Activated CD8-positive, alpha-beta memory T cell treated with anti-CD3 and anti-CD28 coated beads for 24 hours (primary cell): ENCODE measurements around the gene NEK4.

ENCODE experiments used
- DNase-seq: peaks from one replicate; pipeline ENCODE4 v3.0.0-alpha.2; 2020

Gene NEK4

GRCh38 chr3:52770496-52771333 is at the start of gene NEK4:
NEK4 (minus strand) TSS chr3:52770940; CDS start chr3:52770746, 194 bp downstream.
- DNase-seq: peak; percentile 93

- no peak for DNase-seq
Observed at GRCh38 chr3:52819936-52820335, 49.2 kb upstream of the NEK4 start.

GRCh38 chr3:52817860-52818259 is 47.1 kb upstream of the NEK4 start:
- no peak for DNase-seq

GRCh38 chr3:52817221-52817620 is 46.5 kb upstream of the NEK4 start:
- DNase-seq: no peak

GRCh38 chr3:52816654-52817053 is 45.9 kb upstream of the NEK4 start:
- DNase-seq: no peak

DNA sequence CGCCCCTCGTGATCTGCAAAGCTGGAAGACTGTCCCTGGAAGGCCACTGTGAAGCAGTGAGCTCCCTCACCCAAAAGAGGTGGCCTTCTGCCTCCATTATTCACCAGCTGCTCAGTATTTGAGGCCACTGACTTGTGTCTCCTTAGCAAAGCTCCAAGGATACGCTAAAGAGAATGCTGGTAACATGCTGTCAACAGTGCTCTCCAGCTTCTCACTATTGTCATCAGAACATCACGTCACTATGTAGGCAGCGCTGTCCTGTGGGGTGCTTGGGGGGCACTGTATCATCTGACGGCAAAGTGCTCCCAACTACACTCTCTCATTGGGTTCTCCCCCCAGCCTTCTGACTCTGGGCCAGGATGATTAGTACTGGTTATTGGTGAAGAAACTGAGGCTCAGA is 45.5 kb upstream of the NEK4 start:
- no peak for DNase-seq

GRCh38 chr3:52813810-52814209 is 43.1 kb upstream of the NEK4 start:
- no peak for DNase-seq

DNA sequence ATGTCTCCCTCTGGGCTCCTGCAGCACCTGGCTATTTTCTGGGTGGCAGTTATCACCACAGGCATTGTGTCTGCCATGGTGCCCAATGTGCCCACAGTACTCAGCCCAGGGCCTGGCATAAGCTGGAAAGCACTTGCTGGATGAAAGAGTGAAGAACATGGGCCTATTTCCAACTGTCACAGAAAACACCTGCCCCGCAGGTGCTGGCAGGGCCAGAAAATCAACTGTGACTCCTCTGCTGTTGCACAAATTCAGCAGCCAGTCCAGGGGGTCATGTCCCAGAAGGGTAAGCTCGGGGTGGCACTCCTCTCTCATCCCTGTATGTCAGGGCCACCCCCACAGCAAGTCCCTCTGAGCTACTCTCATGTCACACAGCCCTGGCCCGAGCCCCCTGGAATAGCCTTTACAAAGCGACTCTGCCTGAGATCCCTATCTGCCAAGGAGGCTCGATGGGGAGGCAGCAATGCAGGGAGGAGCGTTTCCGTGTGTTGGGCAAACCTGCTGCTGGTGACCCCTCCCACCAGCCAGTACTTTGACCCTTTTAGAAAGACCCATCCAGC is 40.8 kb upstream of the NEK4 start:
- DNase-seq: no peak

DNA sequence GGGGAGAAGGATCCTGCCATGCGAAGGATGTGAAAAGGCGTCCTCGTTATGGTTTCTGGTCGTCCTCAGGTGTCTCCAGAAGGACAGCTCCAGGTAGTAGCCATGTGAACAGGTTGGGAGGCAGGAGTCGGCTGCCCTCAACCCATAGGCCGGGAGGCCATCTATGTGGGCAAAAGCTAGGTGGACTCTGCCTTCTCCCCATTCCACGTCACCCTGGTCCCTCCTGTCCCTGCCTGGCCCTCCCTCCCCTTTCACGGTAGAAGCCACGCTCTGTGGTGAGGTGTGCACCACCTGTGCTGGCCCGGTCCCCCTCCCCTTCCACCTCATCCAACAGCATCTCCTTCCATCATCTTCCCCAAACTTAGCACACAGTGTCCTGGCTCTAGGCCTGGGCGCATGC is 40.2 kb upstream of the NEK4 start:
- DNase-seq: no peak

- DNase-seq: no peak
Observed at GRCh38 chr3:52809662-52810377, 39.1 kb upstream of the NEK4 start.

- DNase-seq: no peak
Observed at GRCh38 chr3:52809149-52809548, 38.4 kb upstream of the NEK4 start.

DNA sequence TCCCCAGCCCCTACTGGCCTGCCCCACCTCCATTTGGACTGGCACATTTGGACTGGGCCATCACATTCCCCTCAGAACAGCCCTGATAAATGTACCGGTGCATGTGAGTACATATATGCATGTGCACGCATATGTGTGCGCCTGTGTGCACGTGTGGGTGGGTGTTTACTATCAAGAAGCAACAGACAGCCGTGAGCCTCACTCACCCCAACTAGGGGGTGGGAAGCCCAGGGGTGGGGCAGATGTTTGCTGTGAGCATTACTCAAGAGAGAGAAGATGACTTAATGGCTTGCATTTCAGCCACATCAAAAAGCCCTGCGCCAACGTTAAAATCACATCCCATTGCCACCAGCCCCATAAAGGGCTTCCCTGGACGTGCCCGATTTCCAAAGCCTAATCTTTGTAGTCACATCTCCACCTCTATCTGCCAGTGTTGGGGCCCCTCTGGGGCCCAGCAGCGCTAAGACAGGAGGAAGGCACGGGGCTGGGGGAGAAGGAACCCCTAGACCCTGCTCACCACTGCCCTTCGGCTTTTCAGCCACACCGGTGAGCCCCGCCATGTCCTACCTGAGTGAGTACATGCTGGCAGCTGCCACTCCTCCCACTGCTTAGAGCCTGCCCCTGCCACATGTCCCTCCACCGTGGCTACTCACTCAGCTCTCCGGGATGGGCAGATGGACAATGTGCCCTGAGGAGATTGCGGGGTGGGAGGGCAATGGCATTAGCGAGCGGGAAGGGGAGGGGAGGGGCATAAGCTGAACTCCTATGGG is 34.7 kb upstream of the NEK4 start:
- no peak for DNase-seq

GRCh38 chr3:52801839-52802238 is 31.1 kb upstream of the NEK4 start:
- DNase-seq: no peak

- no peak for DNase-seq
Observed at GRCh38 chr3:52800079-52800478, 29.3 kb upstream of the NEK4 start.

DNA sequence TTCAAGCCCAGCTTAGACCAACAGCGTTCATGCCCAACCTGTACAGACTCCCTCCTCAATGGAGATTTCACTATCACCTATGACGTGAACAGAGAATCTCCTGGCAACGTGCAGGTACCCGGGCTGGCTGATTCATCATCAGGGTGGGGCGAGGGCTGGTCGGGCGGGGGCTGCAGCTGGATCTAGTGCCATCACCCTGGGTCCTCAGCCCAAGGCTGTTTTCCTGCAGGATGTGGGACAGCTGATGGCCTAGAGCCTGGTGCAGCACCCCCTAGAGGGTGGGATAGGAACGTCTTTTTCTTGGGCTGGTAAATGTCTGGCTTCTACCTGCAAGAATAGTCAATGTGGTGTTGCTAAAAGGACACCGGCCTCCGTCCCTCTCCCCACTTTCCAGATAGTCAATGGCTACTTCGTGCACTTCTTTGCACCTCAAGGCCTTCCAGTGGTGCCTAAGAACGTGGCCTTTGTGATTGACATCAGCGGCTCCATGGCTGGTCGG is 28.3 kb upstream of the NEK4 start:
- DNase-seq: no peak

DNA sequence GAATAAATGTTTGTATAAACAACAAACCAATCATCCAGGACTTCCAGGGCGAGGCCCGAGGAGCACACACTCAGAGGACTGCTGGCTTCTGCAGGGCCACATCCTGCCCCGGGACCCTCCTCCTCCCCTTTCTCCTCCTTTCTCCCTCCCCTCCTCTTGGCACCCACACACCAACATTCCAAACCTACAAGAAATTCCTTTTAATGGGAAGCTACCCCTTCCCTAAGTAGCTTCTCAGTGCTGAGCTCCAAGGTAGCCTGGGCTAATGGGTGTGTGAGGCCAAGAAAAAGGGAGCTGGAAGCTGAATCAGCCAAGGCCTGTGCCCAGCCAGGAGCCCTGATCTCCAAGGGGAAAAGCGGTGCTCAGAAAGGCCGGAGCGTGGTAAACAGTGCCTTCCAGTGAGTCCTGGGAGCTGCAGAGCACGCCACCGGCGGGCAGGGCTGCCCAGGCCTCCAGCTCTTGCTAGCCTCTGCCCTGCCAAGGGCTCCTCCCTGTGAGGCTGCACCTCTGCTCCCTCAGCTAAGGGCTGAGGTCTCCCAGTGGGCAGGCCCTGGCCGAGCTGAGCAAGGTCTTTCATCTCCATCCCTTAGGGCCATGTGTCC is 27.7 kb upstream of the NEK4 start:
- no peak for DNase-seq

DNA sequence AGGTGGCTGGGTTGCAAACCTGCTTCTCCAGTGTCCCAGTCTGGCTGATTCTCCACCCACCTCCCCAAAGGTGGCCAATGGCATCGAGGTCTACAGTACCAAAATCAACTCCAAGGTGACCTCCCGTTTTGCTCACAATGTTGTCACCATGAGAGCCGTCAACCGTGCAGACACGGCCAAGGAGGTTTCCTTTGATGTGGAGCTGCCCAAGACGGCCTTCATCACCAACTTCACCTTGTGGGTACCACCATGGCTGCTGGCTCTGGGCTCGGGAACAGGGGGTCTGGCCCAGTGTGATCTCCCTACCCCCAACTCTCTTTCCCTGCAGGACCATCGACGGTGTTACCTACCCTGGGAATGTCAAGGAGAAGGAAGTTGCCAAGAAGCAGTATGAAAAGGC is 25.7 kb upstream of the NEK4 start:
- DNase-seq: no peak

GRCh38 chr3:52795298-52795900 is 24.7 kb upstream of the NEK4 start:
- no peak for DNase-seq

- no peak for DNase-seq
Observed at GRCh38 chr3:52794612-52795099, 23.9 kb upstream of the NEK4 start, which contains the start of gene ITIH3. ITIH3 (plus strand) TSS chr3:52794796; CDS start chr3:52794804, 8 bp downstream.

- no peak for DNase-seq
Observed at GRCh38 chr3:52793702-52794611, 23.2 kb upstream of the NEK4 start.
